ENCODE data around the gene OR2T1. TPM values are rescaled to one million over a fixed set of nuclear protein-coding genes. Genes with fewer than 3 reads are reported as not detected.
"Not testable (repeated sequence)": the region's sequence is repeated elsewhere in the genome, so short reads cannot be mapped to it uniquely, and the experiment has no call there.

Gene OR2T1
- total RNA-seq, 4 donors from 2014 or later: not detected

- H3K4me3 ChIP-seq (ENCODE audit: low read depth, poor library complexity, severe bottlenecking); DNase-seq (ENCODE audit: low spot score in 2 of 2): not testable (repeated sequence)
- intact Hi-C loops (cut with DNase I; ENCODE audit: low total_unique reads): loop anchor here (10.0 kb wide), 1 partner anchor 218 kb away; the partner anchor contains the start of gene OR2T27
- WGBS, 2 donors: 76 to 89% methylated on average over 3 of the region's 3 CpGs
Measured at GRCh38 chr1:248436303-248436702, 33.5 kb downstream of the OR2T1 start.

- H3K4me3 ChIP-seq (ENCODE audit: low read depth, poor library complexity, severe bottlenecking); DNase-seq (ENCODE audit: low spot score in 2 of 2): not testable (repeated sequence)
- intact Hi-C loops (cut with DNase I; ENCODE audit: low total_unique reads): loop anchor here (10.0 kb wide), 1 partner anchor 216 kb away; the partner anchor contains the start of gene OR2T27
- WGBS, 2 donors: 50 to 64% methylated on average over 1 of the region's 1 CpG
Measured at GRCh38 chr1:248438668-248439067, 35.8 kb downstream of the OR2T1 start.

GRCh38 chr1:248439283-248439682 lies 36.4 kb downstream of the OR2T1 start:
- not testable (repeated sequence) for H3K4me3 ChIP-seq (ENCODE audit: low read depth, poor library complexity, severe bottlenecking); DNase-seq (ENCODE audit: low spot score in 2 of 2)
- intact Hi-C loops (cut with DNase I; ENCODE audit: low total_unique reads): loop anchor here (10.0 kb wide), 1 partner anchor 216 kb away; the partner anchor contains the start of gene OR2T27
- WGBS, 2 donors: 59 to 72% methylated on average over 5 of the region's 5 CpGs

DNA sequence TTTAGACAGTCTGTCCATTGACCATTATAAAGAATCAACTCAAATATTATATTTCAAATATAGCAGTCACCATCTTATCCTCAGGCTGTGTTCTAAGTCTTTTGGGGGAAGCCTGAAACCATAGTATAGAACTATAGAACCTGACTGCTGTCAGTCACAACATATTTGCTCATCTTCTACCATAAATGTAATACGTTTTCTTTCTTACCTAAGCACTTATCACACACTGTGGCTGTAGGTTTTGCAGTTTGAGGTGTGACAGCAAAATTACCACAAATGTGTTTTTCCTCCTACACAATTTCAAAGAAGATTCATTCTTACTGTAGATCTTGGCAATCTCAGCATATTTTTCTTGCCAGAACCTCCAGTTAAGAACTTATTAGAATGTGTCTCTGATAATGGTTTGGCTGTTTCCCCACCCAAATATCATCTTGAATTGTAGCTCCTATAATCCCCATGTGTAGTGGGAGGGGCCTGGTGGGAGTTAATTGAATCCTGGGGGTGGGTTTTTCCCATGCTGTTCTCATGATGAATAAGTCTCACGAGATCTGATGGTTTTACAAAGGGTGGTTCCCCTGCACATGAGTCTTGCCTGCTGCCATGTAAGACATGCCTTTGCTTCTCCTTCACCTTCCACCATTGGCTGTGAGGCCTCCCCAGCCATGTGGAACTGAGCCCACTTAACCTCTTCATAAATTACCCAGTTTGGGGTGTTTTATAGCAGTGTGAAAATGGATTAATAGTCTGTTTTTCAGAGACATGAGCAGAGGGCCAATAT lies 39.8 kb downstream of the OR2T1 start:
- H3K4me3 ChIP-seq (ENCODE audit: low read depth, poor library complexity, severe bottlenecking); intact Hi-C loops (cut with DNase I; ENCODE audit: low total_unique reads); DNase-seq (ENCODE audit: low spot score in 2 of 2): not testable (repeated sequence)
- WGBS, 2 donors: 47 to 50% methylated on average over 1 of the region's 2 CpGs

- intact Hi-C loops (cut with DNase I; ENCODE audit: low total_unique reads); H3K4me3 ChIP-seq (ENCODE audit: low read depth, poor library complexity, severe bottlenecking); DNase-seq (ENCODE audit: low spot score in 2 of 2): not testable (repeated sequence)
- 75 to 84% methylated on average over 4 of the region's 4 CpGs for WGBS, 2 donors
Measured at GRCh38 chr1:248444603-248445002, 41.8 kb downstream of the OR2T1 start.

GRCh38 chr1:248445399-248445798 lies 42.6 kb downstream of the OR2T1 start, which contains the start of gene OR2T2:
TSS of gene OR2T2 (plus strand) at chr1:248445637. CDS start at chr1:248452798, 7,161 bp downstream.
- H3K4me3 ChIP-seq (ENCODE audit: low read depth, poor library complexity, severe bottlenecking); DNase-seq (ENCODE audit: low spot score in 2 of 2); intact Hi-C loops (cut with DNase I; ENCODE audit: low total_unique reads): not testable (repeated sequence)
- 56 to 63% methylated on average over 2 of the region's 2 CpGs for WGBS, 2 donors

GRCh38 chr1:248448409-248449074 lies 45.7 kb downstream of the OR2T1 start:
- intact Hi-C loops (cut with DNase I; ENCODE audit: low total_unique reads); DNase-seq (ENCODE audit: low spot score in 2 of 2); H3K4me3 ChIP-seq (ENCODE audit: low read depth, poor library complexity, severe bottlenecking): not testable (repeated sequence)
- WGBS, 2 donors: no CpG with 5 or more reads among the region's 4 CpGs

GRCh38 chr1:248449821-248450465 lies 47.1 kb downstream of the OR2T1 start:
- DNase-seq (ENCODE audit: low spot score in 2 of 2); H3K4me3 ChIP-seq (ENCODE audit: low read depth, poor library complexity, severe bottlenecking); intact Hi-C loops (cut with DNase I; ENCODE audit: low total_unique reads): not testable (repeated sequence)
- WGBS, 2 donors: 72 to 84% methylated on average over 5 of the region's 6 CpGs

DNA sequence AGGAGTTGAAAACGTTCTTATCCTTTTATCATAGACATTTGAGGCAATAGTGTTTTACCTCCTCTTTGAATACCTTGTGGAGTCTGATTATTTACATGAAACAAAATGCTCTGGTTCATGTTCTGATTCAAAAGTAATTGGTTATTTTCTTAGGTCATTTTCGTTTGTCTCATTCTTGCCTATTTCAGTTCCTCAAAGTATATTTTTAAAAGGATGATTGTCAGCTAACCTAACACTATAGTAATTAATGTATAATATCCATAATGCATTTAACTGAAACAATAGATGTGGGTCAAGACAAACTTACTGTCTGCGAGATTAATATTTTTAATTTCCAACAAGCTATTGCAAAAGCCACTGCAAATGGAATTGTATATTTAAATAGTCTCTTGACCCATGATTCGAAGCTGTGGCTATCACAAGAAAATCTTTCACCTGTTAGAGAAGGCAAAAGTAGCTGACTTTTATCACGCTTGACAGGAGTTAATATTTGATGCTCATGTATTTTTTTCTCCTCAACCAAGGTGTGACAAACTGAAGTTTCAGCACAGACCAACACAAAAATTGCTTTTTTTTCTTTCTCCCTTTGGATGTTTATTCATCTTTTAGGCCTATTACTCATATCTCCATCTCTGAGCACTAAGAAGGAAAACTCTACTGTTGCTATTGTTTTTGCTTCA lies 47.8 kb downstream of the OR2T1 start:
- intact Hi-C loops (cut with DNase I; ENCODE audit: low total_unique reads); DNase-seq (ENCODE audit: low spot score in 2 of 2); H3K4me3 ChIP-seq (ENCODE audit: low read depth, poor library complexity, severe bottlenecking): not testable (repeated sequence)
- WGBS, 2 donors: 32 to 39% methylated on average over 2 of the region's 5 CpGs

GRCh38 chr1:248453619-248454018 lies 50.8 kb downstream of the OR2T1 start:
- intact Hi-C loops (cut with DNase I; ENCODE audit: low total_unique reads); H3K4me3 ChIP-seq (ENCODE audit: low read depth, poor library complexity, severe bottlenecking); DNase-seq (ENCODE audit: low spot score in 2 of 2): not testable (repeated sequence)
- WGBS, 2 donors: 95% methylated on average over 7 of the region's 7 CpGs; no CpG with 5 or more reads in 1 of the 2 donors

- DNase-seq (ENCODE audit: low spot score in 2 of 2): not testable (repeated sequence)
Measured at GRCh38 chr1:248455045-248455444, 52.2 kb downstream of the OR2T1 start.

DNA sequence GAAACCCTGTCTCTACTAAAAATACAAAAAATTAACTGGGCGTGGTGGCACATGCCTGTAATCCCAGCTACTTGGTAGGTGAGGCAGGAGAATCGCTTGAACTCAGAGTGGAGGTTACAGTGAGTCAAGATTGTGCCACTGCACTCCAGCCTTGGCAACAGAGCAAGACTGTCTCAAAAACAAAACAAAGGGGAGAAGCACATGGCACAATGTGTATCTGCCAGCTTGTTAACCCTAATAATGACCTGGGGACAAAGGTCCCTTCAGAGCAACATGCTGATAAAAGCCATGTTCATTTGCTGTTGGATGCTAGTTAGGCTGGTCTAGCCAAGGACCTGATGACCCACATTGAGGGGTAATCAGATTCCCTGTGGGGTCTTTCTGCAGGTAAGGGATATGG lies 53.8 kb downstream of the OR2T1 start:
- intact Hi-C loops (cut with DNase I; ENCODE audit: low total_unique reads); H3K4me3 ChIP-seq (ENCODE audit: low read depth, poor library complexity, severe bottlenecking); DNase-seq (ENCODE audit: low spot score in 2 of 2): not testable (repeated sequence)
- WGBS, 2 donors: no CpG with 5 or more reads among the region's 2 CpGs

More at GRCh38 chr1:248455045-248455444, 52.2 kb downstream of the OR2T1 start:
- H3K4me3 ChIP-seq (ENCODE audit: low read depth, poor library complexity, severe bottlenecking); intact Hi-C loops (cut with DNase I; ENCODE audit: low total_unique reads): not testable (repeated sequence)
- WGBS, 2 donors: 83 to 86% methylated on average over 3 of the region's 4 CpGs

Measured in lower leg skin (tissue), 4 donors.